ENCODE measurements around the gene ZNF182. TPM values are rescaled to one million over a fixed set of nuclear protein-coding genes. Genes with fewer than 3 reads are reported as not detected.

The ZNF182 gene
- total and polyA plus RNA-seq, 2 of the 13 experiments (the other 11 are each of a cell fraction or from before 2014, with no cell fraction given) = 2.1 to 4.5 TPM

GRCh38 chrX:47991263-47992094 is 12.3 kb downstream of the ZNF182 start:
- Histone ChIP-seq H3K4me1 (ENCODE audit: insufficient read depth, low read length) (no peaks in the 10 kb centered on the region), H3K9ac (ENCODE audit: insufficient read depth, low read depth, low read length) (no peak overlapping the region), H3K4me2 (ENCODE audit: low read depth, low read length) (no peak overlapping the region), H3K27ac (ENCODE audit: extremely low read length, insufficient read depth, low read length) (no peak overlapping the region), H3K27me3 (ENCODE audit: control insufficient read depth in 1 of 2, insufficient read depth in 2 of 2, low read length in 2 of 2) (no peaks in the 10 kb centered on the region), H3K9me3 (ENCODE audit: low read length) (no peaks in the 10 kb centered on the region), H3K36me3 (replicated peaks in 1 of 2; ENCODE audit: control insufficient read depth in 1 of 2, insufficient read depth in 2 of 2, low read length in 2 of 2) (peaks cover 0 to 7% of the 10 kb centered on the region in 2 experiments; a peak in 1 of 5 replicates), H3K4me3 (replicated peaks in 1 of 3; ENCODE audit: insufficient read depth in 1 of 3, low read depth in 2 of 3, low read length in 3 of 3) (no peak overlapping the region), H2AFZ (ENCODE audit: low read length) (no peak overlapping the region), H3K79me2 (ENCODE audit: insufficient read depth, low read length) (no peaks in the 10 kb centered on the region), H4K20me1 (ENCODE audit: insufficient read depth, low read length) (no peaks in the 10 kb centered on the region)
- DNase-seq (ENCODE audit: low spot score) (no peak), FAIRE-seq (no peak), ATAC-seq (no peak)
- in situ Hi-C loops (cut with HindIII; ENCODE audit: extremely low pct_ligation_motif_present, low pct_unique_long_range_greater_than_20kb) (no loop called here), intact Hi-C loops (cut with micrococcal nuclease; ENCODE audit: unreplicated experiment) (no loop called here)
- POLR2A ChIA-PET = no interaction called here
- CTCF ChIA-PET (ENCODE audit: low intra/inter-chr PET ratio, low total read pairs) = no interaction called here
- TF ChIP-seq ZNF264 (CRISPR knock-in tag; IDR thresholded peaks at IDR 0.05) = no peak
- TF ChIP-seq ZKSCAN1 (IDR thresholded peaks at IDR 0.05; ENCODE audit: low read length) = no peak
- TF ChIP-seq, protein P1, sequence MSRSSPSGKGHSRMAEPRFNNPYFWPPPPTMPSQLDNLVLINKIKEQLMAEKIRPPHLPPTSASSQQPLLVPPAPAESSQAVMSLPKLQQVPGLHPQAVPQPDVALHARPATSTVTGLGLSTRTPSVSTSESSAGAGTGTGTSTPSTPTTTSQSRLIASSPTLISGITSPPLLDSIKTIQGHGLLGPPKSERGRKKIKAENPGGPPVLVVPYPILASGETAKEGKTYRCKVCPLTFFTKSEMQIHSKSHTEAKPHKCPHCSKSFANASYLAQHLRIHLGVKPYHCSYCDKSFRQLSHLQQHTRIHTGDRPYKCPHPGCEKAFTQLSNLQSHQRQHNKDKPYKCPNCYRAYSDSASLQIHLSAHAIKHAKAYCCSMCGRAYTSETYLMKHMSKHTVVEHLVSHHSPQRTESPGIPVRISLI (CRISPR knock-in tag; IDR thresholded peaks at IDR 0.05; ENCODE audit: borderline replicate concordance) = no peak
- TF ChIP-seq ZNF607 (CRISPR knock-in tag; IDR thresholded peaks at IDR 0.05; ENCODE audit: borderline replicate concordance) = no peak
- no peak for TF ChIP-seq CTCF (CRISPR knock-in tag; IDR thresholded peaks at IDR 0.05)
- no peak for TF ChIP-seq SMAD1 (CRISPR knock-in tag; IDR thresholded peaks at IDR 0.05; ENCODE audit: borderline replicate concordance, low read depth)
- no peak for TF ChIP-seq ZNF136 (CRISPR knock-in tag; IDR thresholded peaks at IDR 0.05; ENCODE audit: low read depth)
- no peak for TF ChIP-seq AGO2 (optimal IDR thresholded peaks at IDR 0.05; ENCODE audit: low read depth, low read length)
- no peak for TF ChIP-seq ZNF770 (CRISPR knock-in tag; IDR thresholded peaks at IDR 0.05)
- no peak for TF ChIP-seq ZNF496 (CRISPR knock-in tag; IDR thresholded peaks at IDR 0.05; ENCODE audit: insufficient replicate concordance)
- no peak for TF ChIP-seq MAFF (IDR thresholded peaks at IDR 0.05; ENCODE audit: low read depth, low read length)
- TF ChIP-seq NR2C2 (CRISPR knock-in tag; IDR thresholded peaks at IDR 0.05; ENCODE audit: borderline replicate concordance) = no peak
- TF ChIP-seq RBM22 (optimal IDR thresholded peaks at IDR 0.05; ENCODE audit: low read length) = no peak
- no peak for TF ChIP-seq RARA (CRISPR knock-in tag; IDR thresholded peaks at IDR 0.05)
- TF ChIP-seq MAFG (CRISPR knock-in tag; IDR thresholded peaks at IDR 0.05) = no peak
- TF ChIP-seq GATAD1 (CRISPR knock-in tag; IDR thresholded peaks at IDR 0.05) = no peak
- no peak for TF ChIP-seq ZNF441 (CRISPR knock-in tag; IDR thresholded peaks at IDR 0.05; ENCODE audit: borderline replicate concordance)
- TF ChIP-seq SKI (IDR thresholded peaks at IDR 0.05; ENCODE audit: partially characterized antibody) = no peak
- no peak for TF ChIP-seq ZNF572 (CRISPR knock-in tag; IDR thresholded peaks at IDR 0.05)
- no peak for TF ChIP-seq ZNF430 (CRISPR knock-in tag; IDR thresholded peaks at IDR 0.05)
- BruUV-seq (replicated peaks) = no TSS peak
- 83% methylated on average over 2 of the region's 5 CpGs for WGBS (ENCODE audit: low lambda C conversion rate)
